HG03558 (cell line): ENCODE results near the gene ARHGDIB.

ENCODE experiments used
- ATAC-seq: cut with Tn5 transposase; IDR thresholded peaks from one replicate; pipeline ENCODE4 v1.9.1; 2021; ENCODE audit warnings: moderate number of reproducible peaks; ENCODE audit not compliant: unreplicated experiment; ENCODE audit errors: extremely low read depth

ARHGDIB gene

GRCh38 chr12:14984766-14985285 lies 23.4 kb upstream of the ARHGDIB start:
- ATAC-seq, result no peak

DNA sequence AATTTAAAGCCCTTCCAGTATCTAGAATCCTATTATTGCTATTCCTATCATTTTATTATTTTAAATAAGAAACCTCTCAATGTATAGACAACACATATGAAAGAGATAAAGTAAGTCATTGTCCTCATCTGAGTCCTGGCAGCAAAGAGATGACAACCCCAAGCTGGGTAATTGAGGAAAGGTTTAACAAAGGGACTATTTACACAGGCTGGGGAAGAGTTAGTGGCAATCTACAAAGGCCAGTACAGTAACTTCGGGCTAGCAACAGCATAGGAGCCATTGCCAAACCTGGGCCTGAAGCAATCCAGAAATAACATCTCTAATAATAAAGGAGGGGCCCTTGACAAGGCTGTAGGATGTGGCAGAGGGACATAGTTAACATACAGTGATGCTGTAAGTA lies 22.6 kb upstream of the ARHGDIB start:
- no peak for ATAC-seq

GRCh38 chr12:14982991-14983390 lies 21.6 kb upstream of the ARHGDIB start:
- no peak for ATAC-seq

GRCh38 chr12:14982562-14982961 lies 21.2 kb upstream of the ARHGDIB start:
- no peak for ATAC-seq

DNA sequence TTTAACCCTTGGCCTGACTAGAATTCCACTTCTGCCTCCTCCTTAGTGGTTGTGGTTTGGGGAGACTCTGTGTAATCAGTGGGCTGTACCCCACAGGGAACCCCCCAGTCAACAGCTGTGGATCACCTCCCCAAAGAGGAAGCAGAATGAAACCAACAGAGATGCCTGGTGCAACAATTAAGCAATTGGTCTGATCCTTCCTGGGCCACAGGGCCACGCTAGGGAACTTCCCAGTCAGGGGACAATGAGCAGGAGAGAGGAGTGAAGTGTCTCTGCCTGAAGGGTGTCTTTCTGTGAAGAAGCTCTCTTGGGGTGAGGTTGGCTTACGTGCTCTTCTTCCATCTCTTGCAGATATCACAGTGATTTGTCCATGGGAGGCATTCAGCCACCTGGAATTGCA lies 19.6 kb upstream of the ARHGDIB start:
- no peak for ATAC-seq

GRCh38 chr12:14979468-14979867 lies 18.1 kb upstream of the ARHGDIB start:
- ATAC-seq, result no peak

DNA sequence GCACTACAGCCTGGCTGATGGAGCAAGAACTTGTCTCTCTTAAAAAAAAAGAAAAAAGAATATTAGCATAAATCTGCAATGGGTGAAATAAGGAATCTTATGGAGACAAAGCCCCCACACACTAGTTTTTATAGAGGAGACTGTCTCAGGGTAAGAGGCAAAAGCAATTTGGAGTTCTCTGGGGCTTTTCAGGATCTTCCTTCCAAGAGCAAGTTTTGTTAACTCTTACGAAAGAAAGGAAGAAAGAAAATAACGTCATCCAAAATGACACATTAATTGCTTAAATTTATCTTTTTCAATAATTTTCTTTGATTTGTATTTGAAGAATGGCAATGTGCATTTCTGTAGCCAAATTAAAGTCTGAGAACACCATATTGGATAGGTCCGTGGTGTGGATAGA lies 15.3 kb upstream of the ARHGDIB start:
- no peak for ATAC-seq

GRCh38 chr12:14975457-14975856 lies 14.1 kb upstream of the ARHGDIB start:
- ATAC-seq, result no peak

DNA sequence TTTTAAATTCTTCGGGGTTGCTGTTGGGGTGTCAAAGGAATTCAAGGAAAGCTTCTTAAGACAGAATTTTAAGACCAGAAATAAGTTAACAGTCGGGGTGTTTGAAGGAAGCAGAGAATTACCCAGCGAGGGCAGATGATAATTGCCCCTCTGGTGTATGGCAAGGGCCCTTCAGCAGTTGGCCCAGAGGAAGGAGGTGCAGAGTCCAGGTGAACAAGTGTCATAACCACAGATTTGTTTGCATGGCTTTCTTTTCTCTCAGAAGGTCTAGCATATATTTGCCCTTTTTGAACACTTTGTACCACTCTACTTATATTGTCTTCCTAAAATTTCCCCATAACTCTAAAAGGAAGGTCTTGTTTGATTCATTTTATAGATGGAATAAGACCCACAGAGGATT lies 13.2 kb upstream of the ARHGDIB start:
- no peak for ATAC-seq

GRCh38 chr12:14972816-14973215 lies 11.4 kb upstream of the ARHGDIB start, which contains the start of gene PDE6H:
Gene PDE6H, plus strand, starts transcription at chr12:14973042. Its CDS starts 4,971 bp downstream, at chr12:14978013.
- no peak for ATAC-seq

- ATAC-seq, result no peak
Measured at GRCh38 chr12:14970473-14970872, 9.1 kb upstream of the ARHGDIB start.

- no peak for ATAC-seq
Measured at GRCh38 chr12:14968478-14968877, 7.1 kb upstream of the ARHGDIB start.

DNA sequence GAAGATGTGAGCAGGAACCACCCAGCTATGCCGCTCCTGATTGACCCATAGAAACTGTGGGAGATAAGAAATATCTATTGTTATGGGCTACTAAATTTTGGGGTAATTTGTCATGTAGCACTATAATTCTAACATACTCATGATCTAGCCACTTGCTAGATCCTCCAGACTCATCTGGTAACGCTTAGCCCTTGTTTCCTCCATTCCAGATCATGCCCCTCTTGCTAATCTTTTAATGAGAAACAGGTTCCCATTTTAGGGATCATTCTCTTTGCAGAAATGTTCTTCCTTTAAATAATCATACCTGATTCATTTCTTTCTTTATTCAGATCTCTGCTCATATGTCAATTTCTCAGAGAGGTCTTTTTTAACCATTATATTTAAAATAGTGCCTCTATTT lies 3.8 kb upstream of the ARHGDIB start:
- ATAC-seq, result no peak

DNA sequence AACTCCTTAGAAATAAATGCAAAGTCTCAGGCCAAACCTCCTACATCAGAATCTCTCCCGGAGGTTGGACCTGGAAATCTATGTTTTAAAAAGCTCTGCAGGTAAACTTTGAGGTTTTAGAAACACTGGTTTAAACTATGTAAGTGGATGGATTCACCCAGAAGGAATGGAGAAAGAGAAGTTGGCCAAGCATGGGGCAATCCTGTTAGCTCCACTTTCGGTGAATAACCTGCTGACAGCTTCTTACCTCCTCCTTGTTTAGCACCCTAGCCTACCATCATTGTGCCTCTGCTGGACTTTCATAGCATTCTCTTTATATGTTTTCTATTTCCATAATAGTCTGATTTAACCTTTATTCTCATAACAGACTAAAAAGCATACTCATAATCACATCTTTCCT lies 3.0 kb upstream of the ARHGDIB start:
- no peak for ATAC-seq

GRCh38 chr12:14963520-14963919 lies 2.1 kb upstream of the ARHGDIB start:
- ATAC-seq, result no peak

- ATAC-seq, result no peak
Measured at GRCh38 chr12:14962797-14963196, 1.4 kb upstream of the ARHGDIB start.

GRCh38 chr12:14962153-14962539 lies 745 bp upstream of the ARHGDIB start:
- no peak for ATAC-seq

- ATAC-seq, result peak; percentile 14
Measured at GRCh38 chr12:14960548-14961465, 594 bp downstream of the ARHGDIB start.

DNA sequence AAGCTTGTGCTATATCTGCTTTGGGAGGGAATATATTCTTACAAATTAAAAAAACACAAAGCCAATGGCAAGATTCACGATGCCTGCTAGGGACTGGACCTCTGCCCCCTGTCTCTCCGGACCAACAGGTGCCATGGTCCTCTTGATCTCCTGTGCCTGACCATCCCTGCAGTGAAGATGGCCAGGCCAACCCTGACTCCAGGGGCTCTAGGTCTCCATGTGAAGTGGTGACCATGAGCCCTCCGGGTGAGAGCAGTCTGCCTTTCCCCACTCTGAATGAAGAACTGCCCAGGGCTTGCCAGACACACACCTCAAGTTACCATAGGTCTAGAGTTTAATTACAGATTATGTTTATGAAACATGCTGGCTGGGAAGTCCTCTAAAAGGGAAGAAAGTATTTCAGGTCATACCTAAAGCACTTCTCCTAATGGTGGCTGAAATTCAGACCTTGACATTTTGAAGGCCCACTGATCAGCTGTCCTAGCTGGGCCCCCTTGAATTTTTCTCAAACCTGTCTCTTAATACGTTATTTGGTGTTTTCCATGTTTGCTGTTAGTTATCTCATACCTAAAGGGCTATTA lies 1.4 kb downstream of the ARHGDIB start:
- ATAC-seq, result no peak

GRCh38 chr12:14959463-14959862 lies 1.9 kb downstream of the ARHGDIB start:
- no peak for ATAC-seq

GRCh38 chr12:14959126-14959440 lies 2.3 kb downstream of the ARHGDIB start:
- ATAC-seq, result no peak
